DOHH2 (cell line): Measurements from ENCODE around the gene FAM107A.

Experiments used
- CTCF ChIP-seq: fragments of 200-600 bp; sonication (generic); IDR thresholded peaks from one replicate; pipeline ENCODE4 v1.5.1; 2014; ENCODE audit warnings: antibody characterized with exemption, mild to moderate bottlenecking, low read depth, low read length; ENCODE audit not compliant: poor library complexity, severe bottlenecking
- EZH2phosphoT487 ChIP-seq: fragments of 200-600 bp; sonication (generic); IDR thresholded peaks from 2 replicates; pipeline ENCODE4 v1.6.1; 2017; ENCODE audit warnings: borderline replicate concordance, mild to moderate bottlenecking, antibody characterized with exemption, low read length, moderate library complexity, mixed read lengths

- TF ChIP-seq CTCF, result no peak
- no peak for TF ChIP-seq EZH2phosphoT487
Measured at GRCh38 chr3:58596834-58597518, 19.8 kb upstream of the FAM107A start.
